ENCODE data around the gene RANBP3L. TPM values are rescaled to one million over a fixed set of nuclear protein-coding genes. Genes with fewer than 3 reads are reported as not detected.

Gene RANBP3L
- total RNA-seq, 2 experiments from 2014 or later, result not detected

GRCh38 chr5:36276864-36277263 lies 24.8 kb downstream of the RANBP3L start:
- ChIA-PET POLR2A (no interaction called here), CTCF (interaction anchor here (1.0 to 1.2 kb wide), 2 partner anchors 12 to 29 kb away, joined by 4 to 6 read pairs; no protein-coding TSS in a partner anchor)
- no peak for DNase-seq
- no peak overlapping the region for H3K4me3 Mint-ChIP-seq
- H3K9me3 Mint-ChIP-seq, result no peaks in the 10 kb centered on the region
- peaks cover 20% of the 10 kb centered on the region for H3K27me3 Mint-ChIP-seq
- no peak overlapping the region for H3K27ac Mint-ChIP-seq
- no peaks in the 10 kb centered on the region for H3K4me1 Mint-ChIP-seq
- H3K36me3 Mint-ChIP-seq (ENCODE audit: low read depth), result no peaks in the 10 kb centered on the region

- DNase-seq, result no peak
- H3K27ac Mint-ChIP-seq, result no peak overlapping the region
- no peaks in the 10 kb centered on the region for H3K4me1 Mint-ChIP-seq
- no peak overlapping the region for H3K4me3 Mint-ChIP-seq
- no peaks in the 10 kb centered on the region for H3K9me3 Mint-ChIP-seq
- H3K27me3 Mint-ChIP-seq, result peaks cover 22% of the 10 kb centered on the region
- ChIA-PET POLR2A (no interaction called here), CTCF (interaction anchor here (1.1 kb wide), 1 partner anchor 124 kb away, joined by 3 read pairs; no protein-coding TSS in a partner anchor)
- no peaks in the 10 kb centered on the region for H3K36me3 Mint-ChIP-seq (ENCODE audit: low read depth)
These were observed 27.7 kb downstream of the RANBP3L start for GRCh38 chr5:36273809-36274526.

DNA sequence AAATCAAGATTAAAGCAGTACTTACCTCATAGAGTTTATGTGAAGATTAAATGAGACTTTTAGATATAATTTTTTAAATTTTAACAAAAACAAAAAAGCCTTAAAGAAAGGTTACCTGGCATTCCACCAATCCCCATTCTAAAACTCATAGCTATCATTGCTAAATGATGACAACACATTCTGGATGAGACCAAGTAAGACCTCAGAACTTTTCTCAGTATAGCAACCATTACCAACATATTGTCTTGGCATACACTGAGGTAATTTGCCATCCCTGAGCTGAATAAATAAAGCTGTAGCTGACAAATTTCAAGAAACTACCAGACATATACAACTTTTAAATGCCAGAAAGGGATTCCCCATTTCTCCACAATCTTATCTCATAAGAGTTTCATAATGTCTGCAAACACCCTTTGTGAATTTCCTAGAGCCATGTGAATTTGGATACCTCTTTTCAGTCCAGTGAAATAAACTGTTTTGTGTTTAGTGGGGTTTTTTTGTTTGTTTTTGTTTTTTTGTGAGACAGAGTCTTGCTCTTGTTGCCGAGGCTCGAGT lies 29.5 kb downstream of the RANBP3L start:
- Mint-ChIP-seq H3K4me3 (no peak overlapping the region), H3K27me3 (peaks cover 19% of the 10 kb centered on the region), H3K36me3 (ENCODE audit: low read depth) (no peaks in the 10 kb centered on the region), H3K9me3 (no peaks in the 10 kb centered on the region), H3K4me1 (no peaks in the 10 kb centered on the region), H3K27ac (no peak overlapping the region)
- ChIA-PET POLR2A (no interaction called here), CTCF (interaction anchor here (1.0 to 1.5 kb wide), 2 partner anchors 10 to 193 kb away, joined by 3 read pairs; no protein-coding TSS in a partner anchor)
- no peak for DNase-seq

- POLR2A ChIA-PET, result no interaction called here
- Mint-ChIP-seq H3K36me3 (ENCODE audit: low read depth) (no peaks in the 10 kb centered on the region), H3K27ac (no peak overlapping the region), H3K27me3 (peaks cover 20% of the 10 kb centered on the region), H3K4me1 (no peaks in the 10 kb centered on the region), H3K4me3 (no peak overlapping the region), H3K9me3 (no peaks in the 10 kb centered on the region)
- CTCF ChIA-PET, result no interaction called here
- no peak for DNase-seq
These were observed 30.7 kb downstream of the RANBP3L start for GRCh38 chr5:36270876-36271575.

DNA sequence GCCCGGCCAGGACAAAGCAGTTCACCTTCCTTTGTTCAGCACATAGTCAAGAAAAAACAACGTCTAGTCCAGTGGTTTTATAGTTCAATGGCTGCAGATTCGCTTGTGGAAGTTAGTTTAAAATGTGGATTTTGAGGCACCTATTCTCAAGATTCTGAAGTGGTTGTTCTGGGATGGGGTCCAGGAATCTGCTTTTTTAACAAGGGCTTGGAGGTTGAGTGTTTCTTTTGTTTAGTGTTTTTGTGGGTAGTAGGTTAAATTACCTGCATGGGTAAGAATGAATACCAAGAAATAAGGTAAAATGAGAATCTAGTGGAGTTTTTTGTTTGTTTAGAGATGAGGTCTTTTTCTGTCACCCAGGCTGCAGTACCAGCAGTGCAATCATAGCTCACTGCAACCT lies 31.5 kb downstream of the RANBP3L start:
- no peak overlapping the region for H3K4me3 Mint-ChIP-seq
- H3K27ac Mint-ChIP-seq, result no peak overlapping the region
- no peaks in the 10 kb centered on the region for H3K9me3 Mint-ChIP-seq
- H3K36me3 Mint-ChIP-seq (ENCODE audit: low read depth), result no peaks in the 10 kb centered on the region
- CTCF ChIA-PET, result no interaction called here
- no peak for DNase-seq
- POLR2A ChIA-PET, result no interaction called here
- no peaks in the 10 kb centered on the region for H3K4me1 Mint-ChIP-seq
- H3K27me3 Mint-ChIP-seq, result peaks cover 20% of the 10 kb centered on the region

- H3K4me1 Mint-ChIP-seq, result no peaks in the 10 kb centered on the region
- no peak overlapping the region for H3K27ac Mint-ChIP-seq
- H3K9me3 Mint-ChIP-seq, result no peaks in the 10 kb centered on the region
- CTCF ChIA-PET, result interaction anchor here (1.2 kb wide), 1 partner anchor 190 kb away, joined by 5 read pairs; no protein-coding TSS in a partner anchor
- peaks cover 19% of the 10 kb centered on the region for H3K27me3 Mint-ChIP-seq
- H3K36me3 Mint-ChIP-seq (ENCODE audit: low read depth), result no peaks in the 10 kb centered on the region
- POLR2A ChIA-PET, result no interaction called here
- DNase-seq, result no peak
- no peak overlapping the region for H3K4me3 Mint-ChIP-seq
These were observed 32.2 kb downstream of the RANBP3L start for GRCh38 chr5:36269478-36269877.

DNA sequence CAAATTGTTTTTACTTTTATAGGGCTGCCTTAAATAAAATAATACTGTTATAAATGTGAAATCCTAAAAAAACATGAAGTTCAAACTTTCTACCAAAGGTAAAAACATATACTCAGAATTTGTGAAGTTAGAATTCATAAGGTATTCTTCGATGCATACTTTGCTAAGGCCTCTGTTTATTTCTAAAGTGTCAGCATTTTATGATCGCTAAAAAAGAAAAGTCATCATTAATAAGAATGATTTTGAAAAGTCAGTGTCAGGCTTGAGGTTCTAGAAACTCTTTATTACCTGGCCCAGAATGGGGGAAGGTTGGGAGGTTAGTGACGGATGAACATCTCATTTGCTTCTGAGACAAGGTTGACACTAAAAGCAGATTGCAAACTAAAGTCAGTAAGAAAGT lies 33.8 kb downstream of the RANBP3L start:
- Mint-ChIP-seq H3K27ac (no peak overlapping the region), H3K4me1 (no peaks in the 10 kb centered on the region), H3K27me3 (peaks cover 17% of the 10 kb centered on the region), H3K9me3 (no peaks in the 10 kb centered on the region), H3K36me3 (ENCODE audit: low read depth) (no peaks in the 10 kb centered on the region), H3K4me3 (no peak overlapping the region)
- DNase-seq, result no peak
- ChIA-PET CTCF (no interaction called here), POLR2A (no interaction called here)

DNA sequence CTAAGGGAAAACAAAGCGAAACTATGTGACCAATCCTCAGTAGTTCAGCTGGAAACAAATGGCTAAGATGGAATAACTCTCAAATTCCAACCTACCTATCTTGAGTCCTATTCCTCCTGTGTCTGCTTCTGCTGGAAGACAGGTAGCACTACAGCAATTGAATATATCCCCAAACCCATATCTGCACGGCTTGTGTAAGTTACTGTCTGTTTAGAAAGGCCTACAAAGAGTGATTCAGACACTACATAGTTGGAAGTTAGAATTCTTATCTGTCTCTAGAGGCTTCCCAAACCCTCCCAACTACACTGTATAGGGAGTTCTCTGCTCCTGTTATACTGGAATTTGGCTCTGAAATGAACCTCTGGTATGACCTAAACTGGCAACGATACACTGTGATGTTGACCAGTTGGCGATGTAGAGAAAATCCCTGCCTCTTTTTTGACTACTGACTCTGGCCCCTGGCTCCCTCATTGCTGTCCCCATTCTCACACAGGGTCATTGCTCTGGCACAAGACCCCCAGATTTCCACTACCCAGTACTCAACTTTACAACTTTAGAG lies 37.4 kb downstream of the RANBP3L start:
- H3K4me3 Mint-ChIP-seq, result no peak overlapping the region
- H3K9me3 Mint-ChIP-seq, result no peaks in the 10 kb centered on the region
- H3K27me3 Mint-ChIP-seq, result peaks cover 18% of the 10 kb centered on the region
- no peaks in the 10 kb centered on the region for H3K4me1 Mint-ChIP-seq
- no peak overlapping the region for H3K27ac Mint-ChIP-seq
- ChIA-PET POLR2A (no interaction called here), CTCF (interaction anchor here (1.2 to 2.2 kb wide), 6 partner anchors 11 to 426 kb away, joined by 3 to 6 read pairs (median 4); partner anchors contain the start of gene NADK2)
- no peak for DNase-seq
- no peaks in the 10 kb centered on the region for H3K36me3 Mint-ChIP-seq (ENCODE audit: low read depth)

DNA sequence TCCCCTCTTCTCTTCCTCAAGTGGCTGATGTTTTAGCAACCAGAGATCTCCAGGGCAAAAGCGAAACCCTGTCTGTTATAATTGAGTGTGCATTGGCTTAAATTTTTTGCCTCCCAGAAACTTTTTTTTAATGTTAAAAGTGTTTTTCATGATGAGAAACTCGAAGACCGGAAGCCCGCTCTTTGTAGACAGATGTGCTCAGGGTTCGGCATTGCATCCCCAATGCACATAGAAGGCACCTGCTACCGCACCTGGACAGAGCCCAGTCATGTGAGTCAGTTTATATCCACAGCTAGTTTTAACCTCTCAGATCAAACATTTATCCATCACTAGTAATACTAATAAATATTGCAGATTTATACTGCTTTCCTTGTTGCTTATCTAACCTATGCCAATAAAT lies 40.5 kb downstream of the RANBP3L start:
- no peak overlapping the region for H3K27ac Mint-ChIP-seq
- H3K4me3 Mint-ChIP-seq, result no peak overlapping the region
- DNase-seq, result no peak
- POLR2A ChIA-PET, result no interaction called here
- H3K9me3 Mint-ChIP-seq, result no peaks in the 10 kb centered on the region
- H3K27me3 Mint-ChIP-seq, result peaks cover 23% of the 10 kb centered on the region
- no peaks in the 10 kb centered on the region for H3K4me1 Mint-ChIP-seq
- H3K36me3 Mint-ChIP-seq (ENCODE audit: low read depth), result no peaks in the 10 kb centered on the region
- CTCF ChIA-PET, result no interaction called here

DNA sequence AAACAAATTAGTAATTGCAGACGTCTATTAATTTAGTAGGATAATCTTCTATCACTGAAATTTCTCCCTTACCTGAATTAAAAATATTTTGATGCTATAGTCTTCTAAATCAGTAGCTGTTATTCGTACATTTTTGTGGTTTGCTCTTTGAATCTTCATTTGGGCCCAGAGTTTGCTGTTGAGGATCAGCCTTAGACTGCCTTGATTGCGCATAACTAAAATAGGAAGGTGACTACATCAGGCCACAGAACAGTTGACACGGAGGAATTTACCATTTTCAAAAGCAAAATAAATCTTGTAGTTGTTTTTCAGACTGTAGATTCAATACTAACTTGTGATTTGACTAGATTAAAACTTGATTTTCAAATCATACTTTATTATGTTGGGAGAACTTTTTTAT lies 48.1 kb downstream of the RANBP3L start:
- no peak overlapping the region for H3K27ac Mint-ChIP-seq
- no peak overlapping the region for H3K4me3 Mint-ChIP-seq
- no peaks in the 10 kb centered on the region for H3K9me3 Mint-ChIP-seq
- DNase-seq, result no peak
- POLR2A ChIA-PET, result interaction anchor here (3.0 kb wide), 1 partner anchor 12 kb away, joined by 14 read pairs; the partner anchor contains the start of gene NADK2
- H3K27me3 Mint-ChIP-seq, result peaks cover 32% of the 10 kb centered on the region
- CTCF ChIA-PET, result no interaction called here
- H3K4me1 Mint-ChIP-seq, result no peaks in the 10 kb centered on the region
- H3K36me3 Mint-ChIP-seq (ENCODE audit: low read depth), result no peaks in the 10 kb centered on the region

GRCh38 chr5:36252722-36253365 lies 48.9 kb downstream of the RANBP3L start:
- POLR2A ChIA-PET, result interaction anchor here (3.0 kb wide), 1 partner anchor 11 kb away, joined by 14 read pairs; the partner anchor contains the start of gene NADK2
- CTCF ChIA-PET, result no interaction called here

DNA sequence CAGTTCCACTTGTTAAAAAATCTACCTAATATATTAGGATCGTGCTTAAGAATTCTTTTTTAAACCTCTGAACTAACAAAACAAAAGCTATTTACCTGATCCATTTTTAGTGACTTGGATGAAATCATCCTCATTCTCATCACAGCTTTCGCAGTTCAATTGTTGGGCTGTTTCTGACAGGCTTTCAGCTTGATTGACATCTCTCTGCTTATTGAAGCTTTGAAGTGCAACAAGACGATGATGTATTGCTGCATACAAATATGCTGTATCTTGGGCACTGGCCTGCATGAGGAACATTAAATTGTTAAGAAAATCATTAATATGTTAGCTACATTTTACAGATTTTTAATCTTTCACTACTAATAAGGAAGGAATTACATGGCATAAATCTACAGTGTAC lies 50.5 kb downstream of the RANBP3L start:
- Mint-ChIP-seq H3K4me1 (no peaks in the 10 kb centered on the region), H3K36me3 (ENCODE audit: low read depth) (no peaks in the 10 kb centered on the region), H3K27ac (no peak overlapping the region), H3K9me3 (no peaks in the 10 kb centered on the region), H3K27me3 (peaks cover 26% of the 10 kb centered on the region), H3K4me3 (no peak overlapping the region)
- POLR2A ChIA-PET, result interaction anchor here (3.0 kb wide), 1 partner anchor 9 kb away, joined by 14 read pairs; the partner anchor contains the start of gene NADK2
- CTCF ChIA-PET, result interaction anchor here (0.6 to 2.5 kb wide), 4 partner anchors 8 to 1160 kb away, joined by 3 to 11 read pairs (median 4); partner anchors contain the start of gene NADK2
- no peak for DNase-seq

More at GRCh38 chr5:36252722-36253365, 48.9 kb downstream of the RANBP3L start:
- Mint-ChIP-seq H3K9me3 (no peaks in the 10 kb centered on the region), H3K27ac (no peak overlapping the region), H3K4me1 (no peaks in the 10 kb centered on the region), H3K27me3 (peaks cover 33% of the 10 kb centered on the region), H3K36me3 (ENCODE audit: low read depth) (no peaks in the 10 kb centered on the region), H3K4me3 (no peak overlapping the region)
- DNase-seq, result no peak
